Vagina (tissue), 2 donors: ENCODE data around the gene CTBP2.

Experiments used
- CTCF ChIP-seq, 3 experiments: fragments of 450-650 bp in 2 of 3; fragments of 200-600 bp in 1 of 3; sonication (generic) in 1 of 3; IDR thresholded peaks; one replicate each; pipeline ENCODE4 v1.5.1; 2017 to 2019; ENCODE audit warnings: antibody characterized with exemption in 3 of 3, mild to moderate bottlenecking in 2 of 3, moderate library complexity in 2 of 3
- POLR2A ChIP-seq, 2 donors: fragments of 450-650 bp; IDR thresholded peaks; one replicate each; pipeline ENCODE4 v1.6.1; 2017; ENCODE audit warnings: antibody characterized with exemption in 2 of 2, mild to moderate bottlenecking in 2 of 2, moderate library complexity in 2 of 2

GRCh38 chr10:125080984-125081383, 79.4 kb downstream of the CTBP2 start:
- no peak for TF ChIP-seq POLR2A (IDR thresholded peaks at IDR 0.05)
- no peak for TF ChIP-seq CTCF (IDR thresholded peaks at IDR 0.05)
